ENCODE data around the gene COL2A1. TPM values are rescaled to one million over a fixed set of nuclear protein-coding genes. Genes with fewer than 3 reads are reported as not detected.

COL2A1 gene
- total RNA-seq, 1 experiment from 2014 or later: 10.8 TPM

DNA sequence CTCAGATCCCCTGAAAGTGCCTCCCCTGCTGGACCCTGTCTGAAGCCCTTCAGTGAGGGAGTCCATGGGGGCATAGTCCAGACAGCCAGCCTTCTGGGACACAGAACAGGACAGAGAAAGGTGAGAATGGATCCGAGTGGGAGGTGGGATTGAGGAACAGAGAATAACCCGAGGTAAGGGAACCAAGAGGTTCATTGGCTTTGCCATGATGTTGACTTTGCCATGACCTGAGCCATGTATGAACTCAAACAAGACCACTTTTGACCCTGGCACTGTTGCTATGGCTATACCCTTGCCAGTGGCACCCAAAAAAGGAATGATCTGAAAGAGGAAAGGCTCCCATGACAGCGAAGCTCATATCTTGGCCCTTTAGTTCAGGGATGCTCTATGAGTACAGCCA is 76.9 kb downstream of the COL2A1 start:
- H3K4me1 ChIP-seq (ENCODE audit: insufficient read depth, low read length): no peaks in the 10 kb centered on the region
- H3T11ph ChIP-seq (ENCODE audit: low read length): no peak overlapping the region
- DNase-seq: no peak
- H2BK15ac ChIP-seq (ENCODE audit: low read depth, low read length): no peak overlapping the region
- H4K8ac ChIP-seq (replicated peaks; ENCODE audit: insufficient read length, low read depth, low read length): no peak overlapping the region
- H2BK12ac ChIP-seq (ENCODE audit: insufficient read length, low read depth, low read length): no peak overlapping the region
- H4K91ac ChIP-seq (ENCODE audit: insufficient read length, low read depth, low read length): no peak overlapping the region
- no peak overlapping the region for H2AK5ac ChIP-seq (ENCODE audit: insufficient read length, low read length)
- H2BK20ac ChIP-seq (ENCODE audit: low read depth, low read length, poor library complexity, severe bottlenecking): no peak overlapping the region
- H3K36me3 Mint-ChIP-seq (ENCODE audit: insufficient read depth in 1 of 3, low read depth in 3 of 3): no peaks in the 10 kb centered on the region
- H3K9me3 ChIP-seq (ENCODE audit: control insufficient read depth, low read depth, low read length): no peaks in the 10 kb centered on the region
- no peak overlapping the region for H3K14ac ChIP-seq (ENCODE audit: insufficient read depth, low read length)
- no peak overlapping the region for H3K9ac ChIP-seq (ENCODE audit: extremely low read depth, insufficient read length, low read length)
- H3K27me3 ChIP-seq (ENCODE audit: insufficient read depth, low read length): no peaks in the 10 kb centered on the region; the same call in 1 of the 2 replicates
- H3K23ac ChIP-seq (ENCODE audit: insufficient read length, low read depth, low read length): no peak overlapping the region
- H3K4me1 Mint-ChIP-seq: no peaks in the 10 kb centered on the region; a peak in 1 of 4 replicates
- H3K18ac ChIP-seq (ENCODE audit: insufficient read length, low read depth, low read length): no peak overlapping the region
- H3K9me3 Mint-ChIP-seq: no peaks in the 10 kb centered on the region; a peak in 1 of 5 replicates
- TF ChIP-seq, protein P1, sequence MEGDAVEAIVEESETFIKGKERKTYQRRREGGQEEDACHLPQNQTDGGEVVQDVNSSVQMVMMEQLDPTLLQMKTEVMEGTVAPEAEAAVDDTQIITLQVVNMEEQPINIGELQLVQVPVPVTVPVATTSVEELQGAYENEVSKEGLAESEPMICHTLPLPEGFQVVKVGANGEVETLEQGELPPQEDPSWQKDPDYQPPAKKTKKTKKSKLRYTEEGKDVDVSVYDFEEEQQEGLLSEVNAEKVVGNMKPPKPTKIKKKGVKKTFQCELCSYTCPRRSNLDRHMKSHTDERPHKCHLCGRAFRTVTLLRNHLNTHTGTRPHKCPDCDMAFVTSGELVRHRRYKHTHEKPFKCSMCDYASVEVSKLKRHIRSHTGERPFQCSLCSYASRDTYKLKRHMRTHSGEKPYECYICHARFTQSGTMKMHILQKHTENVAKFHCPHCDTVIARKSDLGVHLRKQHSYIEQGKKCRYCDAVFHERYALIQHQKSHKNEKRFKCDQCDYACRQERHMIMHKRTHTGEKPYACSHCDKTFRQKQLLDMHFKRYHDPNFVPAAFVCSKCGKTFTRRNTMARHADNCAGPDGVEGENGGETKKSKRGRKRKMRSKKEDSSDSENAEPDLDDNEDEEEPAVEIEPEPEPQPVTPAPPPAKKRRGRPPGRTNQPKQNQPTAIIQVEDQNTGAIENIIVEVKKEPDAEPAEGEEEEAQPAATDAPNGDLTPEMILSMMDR (conservative IDR thresholded peaks at IDR 0.05): no peak
- no peak overlapping the region for H3K27ac ChIP-seq (ENCODE audit: insufficient read length, low read depth, low read length)
- no peak overlapping the region for H4K5ac ChIP-seq (ENCODE audit: insufficient read length, low read depth, low read length)
- no CpG with 5 or more reads among the region's 3 CpGs for WGBS (ENCODE audit: extremely low coverage, insufficient read length, low lambda C conversion rate)
- H3K4me2 ChIP-seq (ENCODE audit: insufficient read depth, insufficient read length, low read length): no peak overlapping the region
- no peak overlapping the region for H3K4me3 Mint-ChIP-seq
- H3K79me1 ChIP-seq (ENCODE audit: insufficient read depth, low read depth, low read length, poor library complexity, severe bottlenecking): no peaks in the 10 kb centered on the region
- H3K27me3 Mint-ChIP-seq (ENCODE audit: low read depth): peaks cover 21% of the 10 kb centered on the region
- no peaks in the 10 kb centered on the region for H3K23me2 ChIP-seq (ENCODE audit: insufficient read length, low read depth, low read length, poor library complexity, severe bottlenecking)
- H2BK5ac ChIP-seq (ENCODE audit: insufficient read length, low read length): no peak overlapping the region
- no peak overlapping the region for H2AFZ ChIP-seq (ENCODE audit: low read length)
- no peak overlapping the region for H3K56ac ChIP-seq (ENCODE audit: insufficient read length, low read depth, low read length)
- H3K27ac Mint-ChIP-seq: no peak overlapping the region
- H3K4ac ChIP-seq (ENCODE audit: low read depth, low read length): no peak overlapping the region
- H3K79me2 ChIP-seq (ENCODE audit: insufficient read depth, low read length): no peaks in the 10 kb centered on the region
- H4K20me1 ChIP-seq (ENCODE audit: control insufficient read depth, insufficient read depth, insufficient read length): no peaks in the 10 kb centered on the region
- H2BK120ac ChIP-seq (ENCODE audit: low read depth, low read length, poor library complexity, severe bottlenecking): no peak overlapping the region

Other genes starting within 250 kb of the COL2A1 start
- 5.6 and 7.4 TPM in 2 replicates for gene RAPGEF3, start 245.6 kb downstream of the COL2A1 start, total RNA-seq (2021)
- gene SLC48A1, start 231.2 kb downstream of the COL2A1 start, total RNA-seq (2021): 10.6 TPM in 2 replicates
- gene HDAC7, start 184.6 kb downstream of the COL2A1 start, total RNA-seq (2021): 69.3 and 72.1 TPM in 2 replicates
- gene VDR, start 99.5 kb downstream of the COL2A1 start, total RNA-seq (2021): 0.61 and 0.70 TPM in 2 replicates
- gene TMEM106C, start 40.9 kb downstream of the COL2A1 start, total RNA-seq (2021): 40.4 and 43.7 TPM in 2 replicates
- 28.8 and 30.1 TPM in 2 replicates for gene SENP1, start 101.6 kb upstream of the COL2A1 start, total RNA-seq (2021)
- gene PFKM, start 114.9 kb upstream of the COL2A1 start, total RNA-seq (2021): 92.4 and 105 TPM in 2 replicates
- gene ASB8, start 153.0 kb upstream of the COL2A1 start, total RNA-seq (2021): 8.9 and 10.9 TPM in 2 replicates
- 0.11 and 0.13 TPM in 2 replicates for gene CCDC184, start 179.2 kb upstream of the COL2A1 start, total RNA-seq (2021)
- not detected in 2 replicates for gene OR10AD1, start 198.8 kb upstream of the COL2A1 start, total RNA-seq (2021)

Measured in H9 (cell line).